K562 (cell line): ENCODE measurements around the gene ARRB2. TPM values are rescaled to one million over a fixed set of nuclear protein-coding genes. Genes with fewer than 3 reads are reported as not detected.
A peak's percentile ranks its signal among the peaks of the same experiment; 100 is the strongest.

Experiments
- ATF1 ChIP-seq, 2 experiments: fragments of 450-650 bp in 1 of 2; IDR thresholded peaks; 2 replicates each; pipeline ENCODE4 v1.6.1; 2016; ENCODE audit warnings: missing compliant biosample characterization in 1 of 2, missing genetic modification characterization in 1 of 2
- FOXA1 ChIP-seq: fragments of 450-650 bp; IDR thresholded peaks from 2 replicates; pipeline ENCODE4 v1.6.1; 2016; ENCODE audit warnings: mild to moderate bottlenecking, borderline replicate concordance
- GATA2 ChIP-seq: sonication (generic); formaldehyde crosslinking; IDR thresholded peaks from 2 replicates; pipeline ENCODE4 v1.4.0; 2020; ENCODE audit warnings: mild to moderate bottlenecking, missing genetic modification reagents
- HMGN3 ChIP-seq: IDR thresholded peaks from 2 replicates; pipeline ENCODE4 v1.6.1; 2011; ENCODE audit warnings: borderline replicate concordance, low read depth, mild to moderate bottlenecking, mixed read lengths, low read length; ENCODE audit not compliant: insufficient read length; ENCODE audit errors: extremely low read depth
- HNRNPH1 ChIP-seq: fragments of 200-400 bp; formaldehyde crosslinking; optimal IDR thresholded peaks from 2 replicates; pipeline ENCODE3; 2017; ENCODE audit warnings: low read depth, mild to moderate bottlenecking, low read length, moderate library complexity
- IFI16 ChIP-seq: fragments of 250-450 bp; sonication (Bioruptor Pico); IDR thresholded peaks from 2 replicates; pipeline ENCODE4 v2.1.2; 2022; ENCODE audit warnings: mild to moderate bottlenecking, inconsistent platforms
- KAT2B ChIP-seq: IDR thresholded peaks from one replicate; pipeline ENCODE4 v1.6.1; 2012; ENCODE audit warnings: low read depth, mild to moderate bottlenecking, control low read depth, inconsistent platforms, low read length, moderate library complexity
- L3MBTL2 ChIP-seq: fragments of 450-650 bp; IDR thresholded peaks from 2 replicates; pipeline ENCODE4 v1.6.1; 2016; ENCODE audit warnings: mild to moderate bottlenecking, moderate library complexity
- MEF2A ChIP-seq: IDR thresholded peaks from 2 replicates; pipeline ENCODE4 v1.6.1; 2011; ENCODE audit warnings: low read depth, mild to moderate bottlenecking, low read length, moderate library complexity; ENCODE audit not compliant: control insufficient read depth
- NCOA6 ChIP-seq: fragments of 450-650 bp; IDR thresholded peaks from 2 replicates; pipeline ENCODE4 v1.6.1; 2017; ENCODE audit warnings: mild to moderate bottlenecking
- NFATC3 ChIP-seq: fragments of 450-650 bp; IDR thresholded peaks from 2 replicates; pipeline ENCODE4 v1.6.1; 2017; ENCODE audit warnings: mild to moderate bottlenecking
- NR2C2 ChIP-seq, 2 experiments: fragments of 200-800 bp in 1 of 2; sonication (Bioruptor generic) in 1 of 2; sonication (generic) in 1 of 2; formaldehyde crosslinking in 1 of 2; IDR thresholded peaks; 2 replicates each; pipeline versions ENCODE4 v1.6.1 to v1.8.0; 2016 to 2022; ENCODE audit warnings: mild to moderate bottlenecking in 1 of 2, missing compliant biosample characterization in 1 of 2, missing genetic modification characterization in 1 of 2, missing genetic modification reagents in 1 of 2
- PCBP2 ChIP-seq: fragments of 200-400 bp; formaldehyde crosslinking; IDR thresholded peaks from 2 replicates; pipeline ENCODE4 v1.6.1; 2018; ENCODE audit warnings: low read length, low read depth, mild to moderate bottlenecking, moderate library complexity; ENCODE audit not compliant: poor library complexity, severe bottlenecking
- PHF21A ChIP-seq: fragments of 450-650 bp; IDR thresholded peaks from 2 replicates; pipeline ENCODE4 v1.6.1; 2017; ENCODE audit warnings: low read depth, borderline replicate concordance
- PHTF2 ChIP-seq: fragments of 250-450 bp; sonication (Bioruptor Pico); IDR thresholded peaks from 2 replicates; pipeline ENCODE4 v1.5.0; 2021; ENCODE audit warnings: mild to moderate bottlenecking
- PTRF ChIP-seq: fragments of 450-650 bp; IDR thresholded peaks from 2 replicates; pipeline ENCODE4 v1.6.1; 2016; ENCODE audit warnings: mild to moderate bottlenecking, missing genetic modification characterization, missing compliant biosample characterization
- SP1 ChIP-seq: sonication (generic); formaldehyde crosslinking; IDR thresholded peaks from 2 replicates; pipeline ENCODE4 v1.8.1; 2022; ENCODE audit warnings: mild to moderate bottlenecking, missing genetic modification reagents
- SRSF1 ChIP-seq: fragments of 200-400 bp; formaldehyde crosslinking; IDR thresholded peaks from 2 replicates; pipeline ENCODE4 v1.6.1; 2017; ENCODE audit warnings: mild to moderate bottlenecking, low read depth, low read length, moderate library complexity
- TAF7 ChIP-seq: fragments of 450-650 bp; IDR thresholded peaks from 2 replicates; pipeline ENCODE4 v1.6.1; 2016; ENCODE audit warnings: missing genetic modification characterization, missing compliant biosample characterization
- TEAD2 ChIP-seq: fragments of 450-650 bp; IDR thresholded peaks from 2 replicates; pipeline ENCODE4 v1.6.1; 2016; ENCODE audit warnings: missing genetic modification characterization, control low read depth, missing compliant biosample characterization
- ZKSCAN3 ChIP-seq: fragments of 250-450 bp; sonication (Bioruptor Pico); IDR thresholded peaks from 2 replicates; pipeline ENCODE4 v1.4.0; 2020
- ZNF274 ChIP-seq: IDR thresholded peaks from 2 replicates; pipeline ENCODE4 v1.6.1; 2011; ENCODE audit warnings: low read depth, mild to moderate bottlenecking, low read length, moderate library complexity, borderline replicate concordance
- ZNF507 ChIP-seq: conservative IDR thresholded peaks from 2 replicates; pipeline ENCODE4 v1.6.1; 2017; ENCODE audit warnings: missing genetic modification characterization, missing compliant biosample characterization
- ZNF699 ChIP-seq: fragments of 250-450 bp; sonication (Bioruptor Pico); IDR thresholded peaks from 2 replicates; pipeline ENCODE4 v1.8.0; 2021; ENCODE audit warnings: mild to moderate bottlenecking, moderate library complexity; ENCODE audit not compliant: insufficient replicate concordance
- polyA plus RNA-seq, 8 experiments: library from polyadenylated mRNA; depleted of rRNA in 4 of 8; stranded (reverse) in 5 of 8; unstranded in 3 of 8; fragments of >200 nt; fragmentation: Nextera tagmentation in 2 of 8; fragmentation: Illumina TruSeq in 1 of 8; extraction: Ambion mirVana in 2 of 8; extraction: Trizol in 1 of 8; gene quantifications; 2 replicates each; pipeline versions ENCODE4 v1.2.1 to v1.2.3, GENCODE V29; 2011 to 2014; ENCODE audit warnings: inconsistent platforms in 1 of 8, missing spikeins in 1 of 8
- total RNA-seq, 7 experiments: library from RNA; depleted of rRNA in 6 of 7; stranded (reverse); fragments of >200 nt in 6 of 7; fragmentation: Illumina TruSeq in 2 of 7; extraction: Trizol in 2 of 7; gene quantifications; 2 replicates each; pipeline versions ENCODE4 v1.2.1 to v1.2.3, GENCODE V29; 2011 to 2021; ENCODE audit warnings: low replicate concordance in 1 of 7
- TF ChIP-seq, protein P1 (sequence below): fragments of 450-650 bp; IDR thresholded peaks from 2 replicates; pipeline ENCODE4 v1.6.1; 2014; ENCODE audit warnings: low read depth, mild to moderate bottlenecking, moderate library complexity, borderline replicate concordance
- TF ChIP-seq, protein P2 (sequence below): fragments of 450-650 bp; IDR thresholded peaks from 2 replicates; pipeline ENCODE4 v1.6.1; 2016; ENCODE audit warnings: mild to moderate bottlenecking

Gene ARRB2
- total and polyA plus RNA-seq, 9 of the 15 experiments (the other 6 are each of a cell fraction or from before 2014, with no cell fraction given) = 0.79 to 15.3 (median 8.8) TPM

DNA sequence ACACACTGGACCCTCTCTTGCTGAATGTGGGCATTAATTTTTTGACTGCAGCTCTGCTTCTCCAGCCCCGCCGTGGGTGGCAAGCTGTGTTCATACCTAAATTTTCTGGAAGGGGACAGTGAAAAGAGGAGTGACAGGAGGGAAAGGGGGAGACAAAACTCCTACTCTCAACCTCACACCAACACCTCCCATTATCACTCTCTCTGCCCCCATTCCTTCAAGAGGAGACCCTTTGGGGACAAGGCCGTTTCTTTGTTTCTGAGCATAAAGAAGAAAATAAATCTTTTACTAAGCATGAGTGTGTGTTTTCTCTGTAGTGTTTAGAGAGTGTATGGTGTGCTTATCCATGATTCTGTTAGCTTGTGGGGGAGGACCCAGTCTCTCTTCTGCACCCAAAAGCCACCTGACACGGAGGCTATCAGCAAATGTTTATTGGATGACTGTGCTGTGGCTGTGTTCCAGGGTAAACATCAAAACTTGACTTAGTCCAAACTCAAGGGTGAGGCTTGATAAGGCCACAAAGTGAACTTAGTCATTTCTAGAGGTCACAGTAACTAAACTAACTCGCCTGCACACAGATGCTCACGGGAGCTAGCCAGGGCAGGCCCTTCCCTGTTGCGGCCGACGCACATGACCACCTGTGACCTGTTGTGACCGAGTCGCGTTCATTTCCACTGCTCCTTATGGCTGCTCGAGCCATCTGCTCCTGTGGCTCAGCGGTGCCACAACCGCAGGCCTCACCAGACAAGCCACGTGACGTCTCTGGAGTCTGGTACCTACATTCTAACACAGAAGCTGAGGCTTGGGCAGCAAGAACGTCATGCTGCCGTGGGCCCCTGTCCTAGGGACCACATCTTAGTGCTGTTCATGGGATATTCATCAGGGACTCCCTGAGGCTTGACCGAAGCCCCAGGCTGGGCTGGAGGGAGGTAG, 11.0 kb downstream of the ARRB2 start (continued):
- TF ChIP-seq HNRNPH1 (no peak), TAF7 (no peak), PCBP2 (no peak), PHTF2 (CRISPR knock-in tag) (no peak), FOXA1 (no peak), TEAD2 (no peak), ZNF274 (no peak), HMGN3 (peak; percentile 35), ATF1 (CRISPR knock-in tag; IDR thresholded peaks at IDR 0.05) (no peak), ATF1 (tag; IDR thresholded peaks at IDR 0.05) (peak; percentile 55), SRSF1 (no peak), PHF21A (no peak), ZNF699 (CRISPR knock-in tag) (no peak), KAT2B (no peak), L3MBTL2 (peak; percentile 80), SP1 (CRISPR knock-in tag) (no peak), NCOA6 (no peak), IFI16 (CRISPR knock-in tag) (no peak), GATA2 (CRISPR knock-in tag) (peak; percentile 52), ZKSCAN3 (CRISPR knock-in tag) (no peak), NFATC3 (no peak), ZNF507 (tag) (no peak), NR2C2 (CRISPR knock-in tag; IDR thresholded peaks at IDR 0.05) (0 out of 2 replicates have a peak, but pooled peaks have one; percentile 18), NR2C2 (tag; IDR thresholded peaks at IDR 0.05) (peak; percentile 73), MEF2A (no peak), PTRF (tag) (no peak)
- TF ChIP-seq, protein P1, sequence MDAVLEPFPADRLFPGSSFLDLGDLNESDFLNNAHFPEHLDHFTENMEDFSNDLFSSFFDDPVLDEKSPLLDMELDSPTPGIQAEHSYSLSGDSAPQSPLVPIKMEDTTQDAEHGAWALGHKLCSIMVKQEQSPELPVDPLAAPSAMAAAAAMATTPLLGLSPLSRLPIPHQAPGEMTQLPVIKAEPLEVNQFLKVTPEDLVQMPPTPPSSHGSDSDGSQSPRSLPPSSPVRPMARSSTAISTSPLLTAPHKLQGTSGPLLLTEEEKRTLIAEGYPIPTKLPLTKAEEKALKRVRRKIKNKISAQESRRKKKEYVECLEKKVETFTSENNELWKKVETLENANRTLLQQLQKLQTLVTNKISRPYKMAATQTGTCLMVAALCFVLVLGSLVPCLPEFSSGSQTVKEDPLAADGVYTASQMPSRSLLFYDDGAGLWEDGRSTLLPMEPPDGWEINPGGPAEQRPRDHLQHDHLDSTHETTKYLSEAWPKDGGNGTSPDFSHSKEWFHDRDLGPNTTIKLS = no peak
- TF ChIP-seq, protein P2, sequence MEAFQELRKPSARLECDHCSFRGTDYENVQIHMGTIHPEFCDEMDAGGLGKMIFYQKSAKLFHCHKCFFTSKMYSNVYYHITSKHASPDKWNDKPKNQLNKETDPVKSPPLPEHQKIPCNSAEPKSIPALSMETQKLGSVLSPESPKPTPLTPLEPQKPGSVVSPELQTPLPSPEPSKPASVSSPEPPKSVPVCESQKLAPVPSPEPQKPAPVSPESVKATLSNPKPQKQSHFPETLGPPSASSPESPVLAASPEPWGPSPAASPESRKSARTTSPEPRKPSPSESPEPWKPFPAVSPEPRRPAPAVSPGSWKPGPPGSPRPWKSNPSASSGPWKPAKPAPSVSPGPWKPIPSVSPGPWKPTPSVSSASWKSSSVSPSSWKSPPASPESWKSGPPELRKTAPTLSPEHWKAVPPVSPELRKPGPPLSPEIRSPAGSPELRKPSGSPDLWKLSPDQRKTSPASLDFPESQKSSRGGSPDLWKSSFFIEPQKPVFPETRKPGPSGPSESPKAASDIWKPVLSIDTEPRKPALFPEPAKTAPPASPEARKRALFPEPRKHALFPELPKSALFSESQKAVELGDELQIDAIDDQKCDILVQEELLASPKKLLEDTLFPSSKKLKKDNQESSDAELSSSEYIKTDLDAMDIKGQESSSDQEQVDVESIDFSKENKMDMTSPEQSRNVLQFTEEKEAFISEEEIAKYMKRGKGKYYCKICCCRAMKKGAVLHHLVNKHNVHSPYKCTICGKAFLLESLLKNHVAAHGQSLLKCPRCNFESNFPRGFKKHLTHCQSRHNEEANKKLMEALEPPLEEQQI = no peak
